H9 (cell line): ENCODE results near the gene OSBPL8. TPM values are rescaled to one million over a fixed set of nuclear protein-coding genes. Genes with fewer than 3 reads are reported as not detected.

Source experiments
- DNase-seq: peaks from one replicate; pipeline ENCODE4 v3.0.0-alpha.2; 2017
- H2AFZ ChIP-seq: one replicate; pipeline ENCODE4 v1.6.1; 2013; ENCODE audit warnings: mild to moderate bottlenecking, low read length, control low read depth, moderate library complexity
- H2AK5ac ChIP-seq: 2 replicates; pipeline ENCODE4 v1.6.1; 2013; ENCODE audit warnings: low read length, control low read depth, mixed read lengths; ENCODE audit not compliant: insufficient read length
- H2BK120ac ChIP-seq: one replicate; pipeline ENCODE4 v1.6.1; 2013; ENCODE audit warnings: low read depth, mild to moderate bottlenecking, low read length, control low read depth, inconsistent platforms; ENCODE audit not compliant: poor library complexity, severe bottlenecking
- H2BK12ac ChIP-seq: 2 replicates; pipeline ENCODE4 v1.6.1; 2013; ENCODE audit warnings: low read length, control low read depth, mixed read lengths, low read depth; ENCODE audit not compliant: insufficient read length
- H2BK15ac ChIP-seq: 2 replicates; pipeline ENCODE4 v1.6.1; 2013; ENCODE audit warnings: low read depth, low read length, control low read depth
- H2BK20ac ChIP-seq: one replicate; pipeline ENCODE4 v1.6.1; 2013; ENCODE audit warnings: low read depth, mild to moderate bottlenecking, low read length, control low read depth, inconsistent platforms; ENCODE audit not compliant: poor library complexity, severe bottlenecking
- H2BK5ac ChIP-seq: 2 replicates; pipeline ENCODE4 v1.6.1; 2013; ENCODE audit warnings: low read length, control low read depth, mixed read lengths; ENCODE audit not compliant: insufficient read length
- H3K14ac ChIP-seq: 2 replicates; pipeline ENCODE4 v1.6.1; 2013; ENCODE audit warnings: low read length, control low read depth; ENCODE audit not compliant: insufficient read depth
- H3K18ac ChIP-seq: 2 replicates; pipeline ENCODE4 v1.6.1; 2013; ENCODE audit warnings: low read depth, mild to moderate bottlenecking, mixed read lengths, low read length, control low read depth; ENCODE audit not compliant: insufficient read length
- H3K23ac ChIP-seq: 2 replicates; pipeline ENCODE4 v1.6.1; 2013; ENCODE audit warnings: low read length, control low read depth, mixed read lengths, low read depth; ENCODE audit not compliant: insufficient read length
- H3K23me2 ChIP-seq: 2 replicates; pipeline ENCODE4 v1.6.1; 2013; ENCODE audit warnings: low read depth, mild to moderate bottlenecking, mixed read lengths, low read length, control low read depth; ENCODE audit not compliant: insufficient read length, poor library complexity, severe bottlenecking
- H3K27ac ChIP-seq: 2 replicates; pipeline ENCODE4 v1.5.1; 2013; ENCODE audit warnings: low read length, control low read depth, mixed read lengths, low read depth; ENCODE audit not compliant: insufficient read length
- H3K27me3 ChIP-seq: 2 replicates; pipeline ENCODE4 v1.6.1; 2013; ENCODE audit warnings: low read length, control low read depth, inconsistent platforms; ENCODE audit not compliant: insufficient read depth
- H3K4ac ChIP-seq: 2 replicates; pipeline ENCODE4 v1.6.1; 2013; ENCODE audit warnings: low read depth, mild to moderate bottlenecking, control low read depth, inconsistent platforms, low read length, moderate library complexity
- H3K4me1 ChIP-seq: 2 replicates; pipeline ENCODE4 v1.6.1; 2013; ENCODE audit warnings: low read length, control low read depth, inconsistent platforms; ENCODE audit not compliant: insufficient read depth
- H3K4me2 ChIP-seq: 2 replicates; pipeline ENCODE4 v1.6.1; 2013; ENCODE audit warnings: low read length, control low read depth, mixed read lengths; ENCODE audit not compliant: insufficient read length, insufficient read depth
- H3K56ac ChIP-seq: 2 replicates; pipeline ENCODE4 v1.6.1; 2013; ENCODE audit warnings: low read depth, mild to moderate bottlenecking, mixed read lengths, low read length, control low read depth; ENCODE audit not compliant: insufficient read length
- H3K79me1 ChIP-seq: 2 replicates; pipeline ENCODE4 v1.6.1; 2013; ENCODE audit warnings: low read depth, mild to moderate bottlenecking, moderate library complexity, low read length, control low read depth, inconsistent platforms; ENCODE audit not compliant: insufficient read depth, poor library complexity, severe bottlenecking
- H3K79me2 ChIP-seq: 2 replicates; pipeline ENCODE4 v1.6.1; 2013; ENCODE audit warnings: low read length, control low read depth, inconsistent platforms; ENCODE audit not compliant: insufficient read depth
- H3K9ac ChIP-seq: 2 replicates; pipeline ENCODE4 v1.6.1; 2013; ENCODE audit warnings: low read length, control low read depth, mixed read lengths; ENCODE audit not compliant: insufficient read length; ENCODE audit errors: extremely low read depth
- H3K9me3 ChIP-seq: one replicate; pipeline ENCODE4 v1.6.1; 2013; ENCODE audit warnings: low read depth, low read length, inconsistent platforms; ENCODE audit not compliant: control insufficient read depth
- H3T11ph ChIP-seq: one replicate; pipeline ENCODE4 v1.6.1; 2013; ENCODE audit warnings: mild to moderate bottlenecking, low read length, control low read depth, inconsistent platforms
- H4K20me1 ChIP-seq: one replicate; pipeline ENCODE4 v1.6.1; 2013; ENCODE audit not compliant: control insufficient read depth, insufficient read length, insufficient read depth
- H4K5ac ChIP-seq: 2 replicates; pipeline ENCODE4 v1.6.1; 2013; ENCODE audit warnings: low read depth, mild to moderate bottlenecking, mixed read lengths, low read length, control low read depth; ENCODE audit not compliant: insufficient read length
- H4K8ac ChIP-seq: replicated peaks from 2 replicates; pipeline ENCODE4 v1.6.1; 2013; ENCODE audit warnings: low read length, control low read depth, mixed read lengths, low read depth; ENCODE audit not compliant: insufficient read length
- H4K91ac ChIP-seq: 2 replicates; pipeline ENCODE4 v1.6.1; 2013; ENCODE audit warnings: low read depth, mild to moderate bottlenecking, moderate library complexity, mixed read lengths, low read length, control low read depth; ENCODE audit not compliant: insufficient read length
- H3K27ac Mint-ChIP-seq, 3 experiments: 2 replicates in 2 of 3; 3 replicates in 1 of 3; pipeline ENCODE4 v1.8.0; 2020 to 2021; ENCODE audit warnings: mixed read lengths in 3 of 3, mild to moderate bottlenecking in 1 of 3, moderate library complexity in 1 of 3
- H3K27me3 Mint-ChIP-seq: 2 replicates; pipeline ENCODE4 v1.8.0; 2021; ENCODE audit warnings: low read depth, mild to moderate bottlenecking, moderate library complexity, mixed read lengths
- H3K36me3 Mint-ChIP-seq, 3 experiments: 2 replicates in 2 of 3; 3 replicates in 1 of 3; pipeline ENCODE4 v1.8.0; 2020 to 2021; ENCODE audit warnings: low read depth in 3 of 3, mixed read lengths in 3 of 3; ENCODE audit not compliant: insufficient read depth in 1 of 3
- H3K4me1 Mint-ChIP-seq, 2 experiments: 2 replicates each; pipeline ENCODE4 v1.8.0; 2020; ENCODE audit warnings: mixed read lengths in 2 of 2
- H3K4me3 Mint-ChIP-seq, 2 experiments: 2 replicates in 1 of 2; 3 replicates in 1 of 2; pipeline ENCODE4 v1.8.0; 2020 to 2021; ENCODE audit warnings: mild to moderate bottlenecking in 2 of 2, mixed read lengths in 2 of 2, moderate library complexity in 1 of 2
- H3K9me3 Mint-ChIP-seq, 2 experiments: 2 replicates in 1 of 2; 3 replicates in 1 of 2; pipeline ENCODE4 v1.8.0; 2020; ENCODE audit warnings: mild to moderate bottlenecking in 2 of 2, mixed read lengths in 2 of 2, moderate library complexity in 1 of 2
- WGBS: extraction: QIAGEN DNeasy Blood & Tissue Kit; methylation state at CpG from one replicate; pipeline ENCODE4 v1.1.7; 2013; ENCODE audit warnings: missing lambda C conversion rate, low lambda C conversion rate, mixed read lengths; ENCODE audit not compliant: insufficient read length; ENCODE audit errors: extremely low coverage; 5-methylcytosine and 5-hydroxymethylcytosine counted together
- total RNA-seq: library from RNA; stranded (reverse); gene quantifications from 2 replicates; pipeline ENCODE4 v1.2.1, GENCODE V29; 2021
- TF ChIP-seq, protein P1 (sequence below): fragments of 200-600 bp; sonication (generic); conservative IDR thresholded peaks from 3 replicates; pipeline ENCODE4 v1.8.0; 2021; ENCODE audit warnings: antibody characterized with exemption, mild to moderate bottlenecking

Gene OSBPL8
- total RNA-seq, 1 experiment from 2014 or later, result 61.2 TPM

DNA sequence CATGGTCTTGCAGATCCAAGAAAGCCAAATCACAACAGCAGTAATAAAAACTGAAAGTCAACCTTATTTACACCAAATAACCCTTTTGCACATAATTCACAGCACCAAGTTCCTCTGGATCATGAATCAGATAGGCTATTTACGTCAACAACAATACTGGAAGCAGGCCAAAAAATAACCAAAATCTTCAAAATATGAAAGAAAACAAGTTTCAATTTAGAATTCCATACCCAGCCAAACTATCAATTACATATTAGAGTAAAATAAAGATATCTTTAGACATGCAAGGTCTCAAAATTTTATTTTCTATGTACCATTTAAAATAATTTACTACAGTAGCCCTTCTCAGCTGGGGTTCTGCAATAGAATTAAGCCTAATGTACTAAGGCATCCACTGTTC is 134.6 kb downstream of the OSBPL8 start:
- H3K4me3 Mint-ChIP-seq, result no peak overlapping the region
- TF ChIP-seq, protein P1, sequence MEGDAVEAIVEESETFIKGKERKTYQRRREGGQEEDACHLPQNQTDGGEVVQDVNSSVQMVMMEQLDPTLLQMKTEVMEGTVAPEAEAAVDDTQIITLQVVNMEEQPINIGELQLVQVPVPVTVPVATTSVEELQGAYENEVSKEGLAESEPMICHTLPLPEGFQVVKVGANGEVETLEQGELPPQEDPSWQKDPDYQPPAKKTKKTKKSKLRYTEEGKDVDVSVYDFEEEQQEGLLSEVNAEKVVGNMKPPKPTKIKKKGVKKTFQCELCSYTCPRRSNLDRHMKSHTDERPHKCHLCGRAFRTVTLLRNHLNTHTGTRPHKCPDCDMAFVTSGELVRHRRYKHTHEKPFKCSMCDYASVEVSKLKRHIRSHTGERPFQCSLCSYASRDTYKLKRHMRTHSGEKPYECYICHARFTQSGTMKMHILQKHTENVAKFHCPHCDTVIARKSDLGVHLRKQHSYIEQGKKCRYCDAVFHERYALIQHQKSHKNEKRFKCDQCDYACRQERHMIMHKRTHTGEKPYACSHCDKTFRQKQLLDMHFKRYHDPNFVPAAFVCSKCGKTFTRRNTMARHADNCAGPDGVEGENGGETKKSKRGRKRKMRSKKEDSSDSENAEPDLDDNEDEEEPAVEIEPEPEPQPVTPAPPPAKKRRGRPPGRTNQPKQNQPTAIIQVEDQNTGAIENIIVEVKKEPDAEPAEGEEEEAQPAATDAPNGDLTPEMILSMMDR, result no peak
- H3K27me3 ChIP-seq, result no peaks in the 10 kb centered on the region
- H3K27me3 Mint-ChIP-seq, result no peaks in the 10 kb centered on the region
- no peak overlapping the region for H2BK120ac ChIP-seq
- H2BK12ac ChIP-seq, result no peak overlapping the region
- H3T11ph ChIP-seq, result no peak overlapping the region
- H3K4me1 Mint-ChIP-seq, result peaks cover 8 to 10% of the 10 kb centered on the region in 2 experiments
- peaks cover 2% of the 10 kb centered on the region; the same call in 1 of the 2 replicates for H3K79me2 ChIP-seq
- no peak for DNase-seq
- H2AK5ac ChIP-seq, result no peak overlapping the region
- no peak overlapping the region for H3K4me2 ChIP-seq
- H4K8ac ChIP-seq, result no peak overlapping the region
- H3K27ac ChIP-seq, result no peak overlapping the region
- no peaks in the 10 kb centered on the region for H3K9me3 ChIP-seq
- no CpG with 5 or more reads among the region's 1 CpG for WGBS
- no peak overlapping the region for H3K56ac ChIP-seq
- peaks cover 3% of the 10 kb centered on the region for H3K79me1 ChIP-seq
- no peak overlapping the region for H2BK20ac ChIP-seq
- no peak overlapping the region for H2AFZ ChIP-seq
- no peak overlapping the region for H3K4ac ChIP-seq
- no peak overlapping the region for H2BK15ac ChIP-seq
- H4K20me1 ChIP-seq, result peaks cover under 1% of the 10 kb centered on the region
- 0 out of 7 replicates have a peak overlapping the region, but pooled peaks of 1 of the 3 experiments have one; percentile 49 for H3K27ac Mint-ChIP-seq
- H4K91ac ChIP-seq, result no peak overlapping the region
- H2BK5ac ChIP-seq, result no peak overlapping the region
- H3K23me2 ChIP-seq, result no peaks in the 10 kb centered on the region
- peaks cover 2 to 14% (median 14%) of the 10 kb centered on the region in 3 experiments; a peak in 4 of 7 replicates for H3K36me3 Mint-ChIP-seq
- no peaks in the 10 kb centered on the region for H3K4me1 ChIP-seq
- peaks cover 4 to 10% of the 10 kb centered on the region in 2 experiments; a peak in 4 of 5 replicates for H3K9me3 Mint-ChIP-seq
- H3K9ac ChIP-seq, result no peak overlapping the region
- no peak overlapping the region for H3K14ac ChIP-seq
- no peak overlapping the region for H3K18ac ChIP-seq
- H3K23ac ChIP-seq, result no peak overlapping the region
- no peak overlapping the region for H4K5ac ChIP-seq
